GM12865 (cell line): ENCODE results near the gene TRIO.

Experiments
- DNase-seq: peaks from one replicate; pipeline ENCODE4 v3.0.0; 2010; ENCODE audit warnings: low read depth
- H3K4me3 ChIP-seq: 2 replicates; pipeline ENCODE4 v1.5.1; 2011; ENCODE audit warnings: mild to moderate bottlenecking, low read depth, low read length, control low read depth
- TF ChIP-seq, protein P1 (sequence below): IDR thresholded peaks from 2 replicates; pipeline ENCODE4 v1.5.1; 2011; ENCODE audit warnings: low read length, control low read depth, low read depth, inconsistent platforms; ENCODE audit not compliant: insufficient read depth; ENCODE audit errors: missing control alignments

The TRIO gene

GRCh38 chr5:14407051-14407450 is 263.9 kb downstream of the TRIO start:
- no peak for DNase-seq
- no peak overlapping the region for H3K4me3 ChIP-seq
- TF ChIP-seq, protein P1, sequence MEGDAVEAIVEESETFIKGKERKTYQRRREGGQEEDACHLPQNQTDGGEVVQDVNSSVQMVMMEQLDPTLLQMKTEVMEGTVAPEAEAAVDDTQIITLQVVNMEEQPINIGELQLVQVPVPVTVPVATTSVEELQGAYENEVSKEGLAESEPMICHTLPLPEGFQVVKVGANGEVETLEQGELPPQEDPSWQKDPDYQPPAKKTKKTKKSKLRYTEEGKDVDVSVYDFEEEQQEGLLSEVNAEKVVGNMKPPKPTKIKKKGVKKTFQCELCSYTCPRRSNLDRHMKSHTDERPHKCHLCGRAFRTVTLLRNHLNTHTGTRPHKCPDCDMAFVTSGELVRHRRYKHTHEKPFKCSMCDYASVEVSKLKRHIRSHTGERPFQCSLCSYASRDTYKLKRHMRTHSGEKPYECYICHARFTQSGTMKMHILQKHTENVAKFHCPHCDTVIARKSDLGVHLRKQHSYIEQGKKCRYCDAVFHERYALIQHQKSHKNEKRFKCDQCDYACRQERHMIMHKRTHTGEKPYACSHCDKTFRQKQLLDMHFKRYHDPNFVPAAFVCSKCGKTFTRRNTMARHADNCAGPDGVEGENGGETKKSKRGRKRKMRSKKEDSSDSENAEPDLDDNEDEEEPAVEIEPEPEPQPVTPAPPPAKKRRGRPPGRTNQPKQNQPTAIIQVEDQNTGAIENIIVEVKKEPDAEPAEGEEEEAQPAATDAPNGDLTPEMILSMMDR, result no peak

- no peak for DNase-seq
- TF ChIP-seq, protein P1, result no peak
- H3K4me3 ChIP-seq, result no peak overlapping the region
Observed at GRCh38 chr5:14407746-14408175, 264.6 kb downstream of the TRIO start.

GRCh38 chr5:14408969-14409586 is 265.9 kb downstream of the TRIO start:
- DNase-seq, result no peak
- TF ChIP-seq, protein P1, result no peak
- H3K4me3 ChIP-seq, result no peak overlapping the region

DNA sequence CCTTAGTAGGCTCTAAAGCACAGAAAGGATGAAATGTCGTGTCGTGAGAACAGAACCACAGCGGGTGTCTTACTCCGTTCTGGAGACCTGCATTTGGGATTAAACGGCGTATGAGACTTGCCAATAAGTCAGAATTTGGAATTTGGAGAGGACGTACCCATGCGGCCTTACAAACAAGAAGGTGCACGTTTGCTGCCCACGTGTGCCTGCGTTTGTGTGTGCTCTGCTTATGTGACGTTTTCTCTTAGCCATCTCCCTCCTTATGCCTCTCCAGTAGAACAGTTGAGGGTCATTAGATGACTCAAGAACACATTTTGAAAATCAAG is 266.9 kb downstream of the TRIO start:
- TF ChIP-seq, protein P1, result no peak
- no peak for DNase-seq
- no peak overlapping the region for H3K4me3 ChIP-seq

DNA sequence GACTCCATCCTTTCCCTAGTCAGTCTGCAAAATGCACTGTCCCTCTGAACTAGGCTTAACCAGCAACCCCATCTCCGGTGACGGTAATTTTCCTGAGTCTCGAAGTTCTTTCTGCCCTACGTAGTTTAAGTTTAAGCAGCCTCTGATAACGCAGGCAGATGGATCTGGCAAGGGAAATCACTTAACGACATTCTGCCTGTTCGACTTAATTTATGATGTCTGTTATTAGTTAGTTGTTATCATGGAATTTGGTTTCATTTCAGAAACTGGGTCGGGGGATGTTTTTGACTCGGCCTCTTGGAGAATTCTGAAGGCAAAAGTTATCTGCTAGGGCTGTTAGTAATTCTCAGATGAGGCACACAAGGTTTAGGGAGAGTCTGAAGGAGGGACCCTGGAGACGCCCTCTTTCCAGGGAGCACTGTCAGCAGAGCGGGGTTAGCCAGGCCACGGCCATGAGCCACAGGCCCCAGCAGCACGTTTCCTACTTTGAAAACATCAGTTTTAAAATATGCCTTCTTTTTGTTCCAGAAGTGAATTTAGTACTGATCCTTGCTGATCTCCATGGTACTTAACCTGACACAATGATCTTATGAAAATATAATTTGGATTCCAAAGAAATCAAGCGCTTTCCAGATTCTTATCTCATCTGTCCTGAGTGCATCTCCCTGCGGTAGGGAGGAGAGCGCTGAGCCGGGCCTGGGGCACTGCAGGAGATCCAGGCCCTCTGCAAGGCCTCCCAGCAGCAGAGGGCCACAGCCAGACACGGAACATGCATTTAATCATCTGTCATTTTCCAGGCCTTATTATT is 267.5 kb downstream of the TRIO start:
- H3K4me3 ChIP-seq, result no peak overlapping the region
- TF ChIP-seq, protein P1, result no peak
- DNase-seq, result no peak

GRCh38 chr5:14411216-14411615 is 268.1 kb downstream of the TRIO start:
- H3K4me3 ChIP-seq, result no peak overlapping the region

More at GRCh38 chr5:14411216-14411615, 268.1 kb downstream of the TRIO start:
- DNase-seq, result no peak
- TF ChIP-seq, protein P1, result no peak
